Measurements from ENCODE around the gene COBL.

Gene COBL

DNA sequence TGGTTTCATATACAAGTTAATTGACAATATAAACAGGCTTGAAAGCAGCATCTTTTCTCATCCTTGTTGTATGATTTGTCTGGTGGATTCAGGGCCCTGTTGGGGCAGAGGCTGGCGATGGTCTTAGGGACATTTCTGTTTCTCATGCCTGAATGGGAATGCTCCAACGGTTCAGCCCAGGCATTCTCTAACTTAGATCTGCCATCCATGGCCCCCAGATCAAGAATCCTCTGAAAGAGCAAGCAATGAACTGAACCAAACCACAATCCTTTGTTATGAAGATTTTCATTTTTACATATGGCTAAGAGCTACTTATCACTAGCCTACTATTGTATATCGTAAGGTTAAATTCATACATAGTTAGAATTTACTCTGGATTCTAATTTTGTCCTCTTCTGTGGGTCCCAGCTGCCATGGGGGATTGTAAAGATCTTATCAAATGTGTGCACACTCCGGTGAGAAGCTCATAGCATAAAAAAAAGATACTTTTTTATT, 163.9 kb downstream of the COBL start:
- TF ChIP-seq, protein P1, sequence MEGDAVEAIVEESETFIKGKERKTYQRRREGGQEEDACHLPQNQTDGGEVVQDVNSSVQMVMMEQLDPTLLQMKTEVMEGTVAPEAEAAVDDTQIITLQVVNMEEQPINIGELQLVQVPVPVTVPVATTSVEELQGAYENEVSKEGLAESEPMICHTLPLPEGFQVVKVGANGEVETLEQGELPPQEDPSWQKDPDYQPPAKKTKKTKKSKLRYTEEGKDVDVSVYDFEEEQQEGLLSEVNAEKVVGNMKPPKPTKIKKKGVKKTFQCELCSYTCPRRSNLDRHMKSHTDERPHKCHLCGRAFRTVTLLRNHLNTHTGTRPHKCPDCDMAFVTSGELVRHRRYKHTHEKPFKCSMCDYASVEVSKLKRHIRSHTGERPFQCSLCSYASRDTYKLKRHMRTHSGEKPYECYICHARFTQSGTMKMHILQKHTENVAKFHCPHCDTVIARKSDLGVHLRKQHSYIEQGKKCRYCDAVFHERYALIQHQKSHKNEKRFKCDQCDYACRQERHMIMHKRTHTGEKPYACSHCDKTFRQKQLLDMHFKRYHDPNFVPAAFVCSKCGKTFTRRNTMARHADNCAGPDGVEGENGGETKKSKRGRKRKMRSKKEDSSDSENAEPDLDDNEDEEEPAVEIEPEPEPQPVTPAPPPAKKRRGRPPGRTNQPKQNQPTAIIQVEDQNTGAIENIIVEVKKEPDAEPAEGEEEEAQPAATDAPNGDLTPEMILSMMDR (IDR thresholded peaks at IDR 0.05; ENCODE audit: insufficient read depth, low read length, poor library complexity, severe bottlenecking) = no peak
- H3K4me3 ChIP-seq (replicated peaks; ENCODE audit: low read depth, low read length) = no peak overlapping the region
- H3K36me3 ChIP-seq (ENCODE audit: control insufficient read depth, insufficient read depth, low read length) = no peaks in the 10 kb centered on the region
- DNase-seq (ENCODE audit: extremely low read depth, insufficient read length) = no peak
- H3K27me3 ChIP-seq (replicated peaks; ENCODE audit: control insufficient read depth, insufficient read depth, low read length) = no peaks in the 10 kb centered on the region

DNA sequence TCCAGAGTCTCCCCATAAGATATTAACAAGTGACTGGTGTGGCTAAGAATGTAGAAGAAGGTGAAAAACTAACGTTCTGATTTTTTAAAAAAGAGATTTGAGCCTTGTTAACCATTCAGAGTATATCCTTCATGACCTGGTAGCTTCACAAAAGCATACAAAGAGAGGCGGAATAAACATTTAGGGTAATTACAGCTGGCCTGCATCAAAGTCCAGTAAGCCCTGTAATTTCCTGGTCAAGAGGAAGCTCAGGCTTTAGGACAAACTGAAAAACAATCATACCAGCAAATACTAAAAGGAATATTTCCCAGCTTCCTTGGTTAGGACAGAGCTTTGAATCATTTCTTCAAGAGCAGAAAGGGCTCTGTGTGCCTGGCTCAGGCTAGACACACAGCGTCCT, 165.2 kb downstream of the COBL start:
- no peaks in the 10 kb centered on the region for H3K27me3 ChIP-seq (replicated peaks; ENCODE audit: control insufficient read depth, insufficient read depth, low read length)
- TF ChIP-seq, protein P1 (IDR thresholded peaks at IDR 0.05; ENCODE audit: insufficient read depth, low read length, poor library complexity, severe bottlenecking) = no peak
- H3K36me3 ChIP-seq (ENCODE audit: control insufficient read depth, insufficient read depth, low read length) = no peaks in the 10 kb centered on the region
- DNase-seq (ENCODE audit: extremely low read depth, insufficient read length) = no peak
- no peak overlapping the region for H3K4me3 ChIP-seq (replicated peaks; ENCODE audit: low read depth, low read length)

DNA sequence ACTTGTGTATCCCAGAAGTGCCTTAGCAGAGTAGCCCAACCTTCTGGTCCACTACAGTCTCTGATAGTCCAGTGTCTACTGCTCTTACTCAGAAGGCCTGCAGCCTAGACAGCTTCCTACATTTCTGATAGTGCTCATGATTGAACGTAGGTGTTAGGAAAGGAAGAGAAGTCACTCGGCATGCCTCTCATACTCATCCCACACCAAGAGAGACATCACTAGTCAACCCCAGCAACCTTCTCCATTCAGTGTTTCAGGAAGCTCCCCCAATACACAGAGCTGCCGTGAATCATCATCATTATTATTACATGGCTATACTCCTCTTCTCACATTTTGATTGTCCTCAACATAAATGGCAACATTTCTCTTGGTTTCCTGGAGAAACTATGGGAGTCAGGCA, 166.4 kb downstream of the COBL start:
- DNase-seq (ENCODE audit: extremely low read depth, insufficient read length) = no peak
- no peak overlapping the region for H3K4me3 ChIP-seq (replicated peaks; ENCODE audit: low read depth, low read length)
- no peaks in the 10 kb centered on the region for H3K27me3 ChIP-seq (replicated peaks; ENCODE audit: control insufficient read depth, insufficient read depth, low read length)
- TF ChIP-seq, protein P1 (IDR thresholded peaks at IDR 0.05; ENCODE audit: insufficient read depth, low read length, poor library complexity, severe bottlenecking) = no peak
- no peaks in the 10 kb centered on the region for H3K36me3 ChIP-seq (ENCODE audit: control insufficient read depth, insufficient read depth, low read length)

DNA sequence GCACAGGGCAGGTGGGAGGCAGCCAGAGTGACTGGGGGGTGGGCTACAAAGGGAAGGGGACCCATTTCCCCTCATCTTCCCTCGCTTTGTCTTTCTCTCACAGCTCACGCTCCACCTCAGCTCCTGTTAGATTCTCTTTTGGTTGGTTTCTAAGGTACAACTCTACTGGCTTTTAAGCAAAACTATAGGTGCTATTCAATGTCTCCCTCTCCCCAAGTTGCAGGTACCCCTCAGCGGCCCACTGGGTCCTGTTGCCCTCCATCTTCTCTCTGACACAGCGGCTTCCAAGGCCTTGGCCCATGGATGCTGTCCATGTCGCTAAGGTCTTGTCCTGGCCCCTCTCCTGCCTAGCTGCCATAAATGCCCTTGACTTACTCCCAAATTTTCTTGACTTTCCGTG, 168.4 kb downstream of the COBL start:
- no peaks in the 10 kb centered on the region for H3K27me3 ChIP-seq (replicated peaks; ENCODE audit: control insufficient read depth, insufficient read depth, low read length)

DNA sequence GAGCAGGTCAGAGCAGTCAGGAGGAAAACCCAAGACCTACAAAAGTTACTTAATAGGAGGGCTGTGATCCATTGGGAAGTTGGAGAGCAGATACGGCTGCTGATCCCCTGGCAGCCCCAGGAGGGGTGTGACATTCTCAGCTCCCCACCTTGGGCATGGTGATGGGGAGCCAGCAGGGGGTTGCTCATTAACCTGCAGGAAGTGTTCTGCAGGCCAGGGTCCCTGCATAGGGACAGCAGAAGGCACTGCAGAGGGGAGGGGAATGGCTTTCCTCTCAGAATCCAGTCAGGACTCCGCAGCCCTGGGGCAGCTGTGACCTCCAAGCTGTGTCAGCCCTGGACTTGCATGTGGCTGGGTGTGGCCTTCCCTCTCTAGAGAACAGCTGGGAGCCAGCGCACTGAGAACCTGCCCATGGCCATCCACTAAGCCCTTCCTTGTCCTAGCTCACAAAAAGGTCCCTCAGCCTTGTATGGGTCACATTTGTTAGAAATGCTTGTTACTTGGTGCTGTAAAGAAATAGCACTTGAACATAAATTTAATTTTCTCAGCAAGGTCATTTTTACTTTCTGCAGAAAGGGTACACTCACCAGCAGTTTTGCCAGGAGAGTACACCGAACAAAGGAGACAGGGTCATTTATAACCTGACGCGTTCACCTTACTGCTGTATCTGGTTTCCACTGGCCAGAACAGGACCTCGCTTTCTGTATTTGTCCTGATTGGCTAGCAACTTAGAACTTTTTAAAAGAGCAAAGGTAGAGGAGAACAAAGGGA, 169.6 kb downstream of the COBL start:
- Histone ChIP-seq H3K4me3 (replicated peaks; ENCODE audit: low read depth, low read length) (no peak overlapping the region), H3K27me3 (replicated peaks; ENCODE audit: control insufficient read depth, insufficient read depth, low read length) (no peaks in the 10 kb centered on the region), H3K36me3 (ENCODE audit: control insufficient read depth, insufficient read depth, low read length) (no peaks in the 10 kb centered on the region)
- no peak for DNase-seq (ENCODE audit: extremely low read depth, insufficient read length)
- TF ChIP-seq, protein P1 (IDR thresholded peaks at IDR 0.05; ENCODE audit: insufficient read depth, low read length, poor library complexity, severe bottlenecking) = no peak

More for the DNA sequence above, 168.4 kb downstream of the COBL start:
- no peak for DNase-seq (ENCODE audit: extremely low read depth, insufficient read length)
- Histone ChIP-seq H3K36me3 (ENCODE audit: control insufficient read depth, insufficient read depth, low read length) (no peaks in the 10 kb centered on the region), H3K4me3 (replicated peaks; ENCODE audit: low read depth, low read length) (no peak overlapping the region)
- TF ChIP-seq, protein P1 (IDR thresholded peaks at IDR 0.05; ENCODE audit: insufficient read depth, low read length, poor library complexity, severe bottlenecking) = no peak

Measured in GM06990 (cell line).